Measurements from ENCODE around the gene DOCK1.

The DOCK1 gene

DNA sequence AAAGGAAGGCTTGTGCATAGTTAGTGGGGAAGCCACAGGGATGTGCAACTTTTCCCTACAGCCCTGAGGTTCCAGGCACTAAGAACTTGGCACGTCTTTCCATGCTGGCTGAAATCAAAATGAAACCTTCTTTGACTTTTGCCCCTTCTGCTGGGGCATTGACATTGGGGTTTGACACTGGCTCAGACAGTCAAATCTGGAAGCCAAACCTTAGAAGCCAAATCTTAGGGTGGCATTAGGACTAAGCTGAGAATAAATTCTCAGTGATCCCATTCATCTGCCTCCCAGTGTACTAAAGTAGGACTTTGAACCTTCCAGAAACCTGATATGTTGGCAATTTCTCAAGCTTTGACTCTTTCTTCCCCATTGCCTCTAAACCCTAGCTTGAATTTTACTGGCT lies 322.4 kb downstream of the DOCK1 start:
- H3K4me2 ChIP-seq (ENCODE audit: low read length) = no peak overlapping the region
- no peak overlapping the region for H3K27ac ChIP-seq (ENCODE audit: low read depth, low read length)
- H2BK12ac ChIP-seq (ENCODE audit: low read length) = no peak overlapping the region
- H3K23ac ChIP-seq (ENCODE audit: low read length) = no peak overlapping the region
- H3K18ac ChIP-seq (ENCODE audit: low read length) = no peak overlapping the region
- no peaks in the 10 kb centered on the region for H3K27me3 ChIP-seq (ENCODE audit: insufficient read depth, low read length)
- H3K36me3 ChIP-seq (ENCODE audit: control insufficient read depth in 1 of 2, insufficient read depth in 2 of 2, low read length in 2 of 2) = peaks cover 0 to 6% of the 10 kb centered on the region in 2 experiments
- no CpG with 5 or more reads among the region's 1 CpG for WGBS (ENCODE audit: extremely low coverage, insufficient coverage, insufficient read length)
- H3K4me1 ChIP-seq (ENCODE audit: control insufficient read depth in 1 of 2, insufficient read depth in 2 of 2, low read length in 2 of 2) = no peaks in the 10 kb centered on the region
- H3K79me2 ChIP-seq (ENCODE audit: control insufficient read depth, insufficient read depth, low read length, poor library complexity) = no peaks in the 10 kb centered on the region
- H4K8ac ChIP-seq (ENCODE audit: low read depth, low read length) = no peak overlapping the region
- H3K4ac ChIP-seq (ENCODE audit: low read depth, low read length) = no peak overlapping the region
- H4K91ac ChIP-seq (ENCODE audit: low read depth, low read length) = no peak overlapping the region
- no peak overlapping the region for H2BK5ac ChIP-seq (ENCODE audit: low read depth, low read length, poor library complexity)
- H2BK120ac ChIP-seq (ENCODE audit: insufficient read depth, low read length, poor library complexity) = no peak overlapping the region
- DNase-seq = no peak
- no peaks in the 10 kb centered on the region for H3K79me1 ChIP-seq (ENCODE audit: low read length)
- no peak overlapping the region for H3K9ac ChIP-seq (ENCODE audit: low read length)
- H3K9me3 ChIP-seq (ENCODE audit: insufficient read depth, low read depth, low read length) = no peaks in the 10 kb centered on the region
- no peak overlapping the region for H2AFZ ChIP-seq (ENCODE audit: insufficient read depth, low read length, poor library complexity)
- no peak overlapping the region for H4K12ac ChIP-seq (ENCODE audit: low read depth, low read length)
- H2AK5ac ChIP-seq (ENCODE audit: low read length) = no peak overlapping the region
- H3K4me3 ChIP-seq (ENCODE audit: low read depth, low read length) = no peak overlapping the region
- no peak overlapping the region for H3K14ac ChIP-seq (ENCODE audit: low read length)

DNA sequence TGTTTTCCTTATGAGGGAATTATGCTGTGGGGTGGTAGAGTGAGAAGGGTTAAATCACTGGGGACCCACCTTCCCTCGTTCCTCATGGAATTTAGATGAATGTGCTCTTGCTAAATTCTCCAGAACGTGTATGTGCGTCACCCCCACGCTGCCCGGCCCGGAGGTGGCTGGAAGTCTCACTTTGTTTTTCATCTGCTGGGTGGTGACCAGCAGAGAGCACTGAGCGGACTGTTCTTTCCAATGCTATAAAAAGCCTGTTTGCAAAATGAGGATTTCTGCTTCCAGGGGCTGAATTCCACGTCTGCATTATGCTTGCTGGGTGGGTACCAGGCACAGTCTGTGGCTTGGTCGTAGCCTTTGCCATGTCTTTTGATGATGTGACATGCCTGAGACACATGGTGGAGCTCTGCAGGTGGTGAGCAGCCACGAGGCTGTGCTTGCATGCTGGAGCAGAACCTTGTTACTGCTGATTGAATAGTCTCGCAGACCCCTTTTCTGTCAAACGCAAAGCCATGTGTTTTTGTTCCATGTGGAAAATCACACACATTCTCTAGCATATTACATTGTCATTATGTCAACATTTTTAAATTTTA lies 323.1 kb downstream of the DOCK1 start:
- Histone ChIP-seq H2BK12ac (ENCODE audit: low read length) (no peak overlapping the region), H3K9ac (ENCODE audit: low read length) (no peak overlapping the region), H3K23ac (ENCODE audit: low read length) (peak overlapping the region; percentile 64), H2AK5ac (ENCODE audit: low read length) (no peak overlapping the region), H4K91ac (ENCODE audit: low read depth, low read length) (no peak overlapping the region), H3K9me3 (ENCODE audit: insufficient read depth, low read depth, low read length) (no peaks in the 10 kb centered on the region), H2AFZ (ENCODE audit: insufficient read depth, low read length, poor library complexity) (no peak overlapping the region), H3K18ac (ENCODE audit: low read length) (no peak overlapping the region), H2BK120ac (ENCODE audit: insufficient read depth, low read length, poor library complexity) (no peak overlapping the region), H3K79me2 (ENCODE audit: control insufficient read depth, insufficient read depth, low read length, poor library complexity) (no peaks in the 10 kb centered on the region), H3K14ac (ENCODE audit: low read length) (no peak overlapping the region), H3K4me1 (ENCODE audit: control insufficient read depth in 1 of 2, insufficient read depth in 2 of 2, low read length in 2 of 2) (no peaks in the 10 kb centered on the region), H3K4ac (ENCODE audit: low read depth, low read length) (no peak overlapping the region), H4K12ac (ENCODE audit: low read depth, low read length) (no peak overlapping the region), H3K36me3 (ENCODE audit: control insufficient read depth in 1 of 2, insufficient read depth in 2 of 2, low read length in 2 of 2) (peaks cover 0 to 6% of the 10 kb centered on the region in 2 experiments), H3K27ac (ENCODE audit: low read depth, low read length) (no peak overlapping the region), H3K4me2 (ENCODE audit: low read length) (no peak overlapping the region), H3K79me1 (ENCODE audit: low read length) (no peaks in the 10 kb centered on the region), H4K8ac (ENCODE audit: low read depth, low read length) (no peak overlapping the region), H3K27me3 (ENCODE audit: insufficient read depth, low read length) (no peaks in the 10 kb centered on the region), H2BK5ac (ENCODE audit: low read depth, low read length, poor library complexity) (no peak overlapping the region), H3K4me3 (ENCODE audit: low read depth, low read length) (no peak overlapping the region)
- no peak for DNase-seq
- WGBS (ENCODE audit: extremely low coverage, insufficient coverage, insufficient read length) = no CpG with 5 or more reads among the region's 12 CpGs

DNA sequence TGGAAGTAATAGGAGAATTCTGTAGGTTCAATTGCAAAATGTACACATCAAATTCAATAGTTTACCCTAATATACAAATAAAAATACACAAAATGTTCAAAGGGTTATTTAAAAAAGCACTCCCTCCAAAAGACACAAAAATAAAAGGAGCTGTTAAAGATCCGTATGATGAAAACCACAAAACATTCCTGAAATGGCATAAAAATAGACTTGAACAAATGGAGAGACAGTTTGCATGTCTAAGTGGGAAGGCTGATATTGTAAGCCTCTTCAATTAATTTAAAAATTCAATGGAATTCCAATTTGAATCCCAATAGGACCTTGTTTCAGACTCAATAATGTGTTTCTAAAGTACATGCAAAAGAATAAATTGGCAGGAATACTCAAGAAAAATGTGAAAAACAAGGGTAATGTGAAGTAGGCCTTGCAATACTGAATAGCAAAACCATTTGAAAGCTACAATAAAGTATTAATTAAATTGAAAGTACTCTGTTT lies 329.1 kb downstream of the DOCK1 start:
- H3K18ac ChIP-seq (ENCODE audit: low read length) = no peak overlapping the region
- no peaks in the 10 kb centered on the region for H3K79me2 ChIP-seq (ENCODE audit: control insufficient read depth, insufficient read depth, low read length, poor library complexity)
- no peak overlapping the region for H3K4me3 ChIP-seq (ENCODE audit: low read depth, low read length)
- H3K23ac ChIP-seq (ENCODE audit: low read length) = no peak overlapping the region
- H3K4ac ChIP-seq (ENCODE audit: low read depth, low read length) = no peak overlapping the region
- no peaks in the 10 kb centered on the region for H3K4me1 ChIP-seq (ENCODE audit: control insufficient read depth in 1 of 2, insufficient read depth in 2 of 2, low read length in 2 of 2)
- no peak overlapping the region for H4K12ac ChIP-seq (ENCODE audit: low read depth, low read length)
- no peak overlapping the region for H2BK120ac ChIP-seq (ENCODE audit: insufficient read depth, low read length, poor library complexity)
- H3K14ac ChIP-seq (ENCODE audit: low read length) = no peak overlapping the region
- H2BK5ac ChIP-seq (ENCODE audit: low read depth, low read length, poor library complexity) = no peak overlapping the region
- no peak overlapping the region for H3K4me2 ChIP-seq (ENCODE audit: low read length)
- H3K9me3 ChIP-seq (ENCODE audit: insufficient read depth, low read depth, low read length) = no peaks in the 10 kb centered on the region
- H2AK5ac ChIP-seq (ENCODE audit: low read length) = no peak overlapping the region
- no peak overlapping the region for H2BK12ac ChIP-seq (ENCODE audit: low read length)
- no peak for DNase-seq
- no peak overlapping the region for H4K8ac ChIP-seq (ENCODE audit: low read depth, low read length)
- H3K9ac ChIP-seq (ENCODE audit: low read length) = no peak overlapping the region
- no peaks in the 10 kb centered on the region for H3K36me3 ChIP-seq (ENCODE audit: control insufficient read depth in 1 of 2, insufficient read depth in 2 of 2, low read length in 2 of 2)
- H3K27me3 ChIP-seq (ENCODE audit: insufficient read depth, low read length) = no peaks in the 10 kb centered on the region
- H3K27ac ChIP-seq (ENCODE audit: low read depth, low read length) = no peak overlapping the region
- H2AFZ ChIP-seq (ENCODE audit: insufficient read depth, low read length, poor library complexity) = no peak overlapping the region
- WGBS (ENCODE audit: extremely low coverage, insufficient coverage, insufficient read length) = no CpG with 5 or more reads among the region's 1 CpG
- no peak overlapping the region for H4K91ac ChIP-seq (ENCODE audit: low read depth, low read length)
- no peaks in the 10 kb centered on the region for H3K79me1 ChIP-seq (ENCODE audit: low read length)

DNA sequence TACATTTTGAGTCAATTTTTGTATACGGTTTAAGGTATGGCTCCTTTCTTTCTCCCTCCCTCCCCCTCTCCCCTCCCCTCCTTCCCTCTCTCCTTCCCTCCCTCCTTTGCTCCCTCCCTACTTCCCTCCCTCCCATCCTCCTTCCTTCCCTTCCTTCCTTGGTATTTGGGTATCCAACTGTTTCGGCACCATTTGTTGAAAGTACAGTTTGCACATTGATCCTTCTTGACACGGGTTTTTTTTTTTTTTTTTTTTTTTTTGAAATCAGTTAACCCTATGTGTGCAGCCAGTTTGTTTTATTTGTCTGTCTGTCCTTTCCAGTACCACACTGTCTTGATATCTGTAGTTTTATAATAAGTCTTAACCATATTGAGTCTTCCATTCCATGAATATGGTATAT lies 331.0 kb downstream of the DOCK1 start:
- Histone ChIP-seq H4K8ac (ENCODE audit: low read depth, low read length) (no peak overlapping the region), H3K4ac (ENCODE audit: low read depth, low read length) (no peak overlapping the region), H2BK12ac (ENCODE audit: low read length) (no peak overlapping the region), H3K9me3 (ENCODE audit: insufficient read depth, low read depth, low read length) (no peaks in the 10 kb centered on the region), H3K36me3 (ENCODE audit: control insufficient read depth in 1 of 2, insufficient read depth in 2 of 2, low read length in 2 of 2) (no peaks in the 10 kb centered on the region), H3K23ac (ENCODE audit: low read length) (no peak overlapping the region), H3K79me2 (ENCODE audit: control insufficient read depth, insufficient read depth, low read length, poor library complexity) (no peaks in the 10 kb centered on the region), H3K79me1 (ENCODE audit: low read length) (no peaks in the 10 kb centered on the region), H2BK5ac (ENCODE audit: low read depth, low read length, poor library complexity) (no peak overlapping the region), H4K12ac (ENCODE audit: low read depth, low read length) (no peak overlapping the region), H3K4me3 (ENCODE audit: low read depth, low read length) (no peak overlapping the region), H3K4me2 (ENCODE audit: low read length) (no peak overlapping the region), H4K91ac (ENCODE audit: low read depth, low read length) (no peak overlapping the region), H3K27me3 (ENCODE audit: insufficient read depth, low read length) (no peaks in the 10 kb centered on the region), H2AK5ac (ENCODE audit: low read length) (no peak overlapping the region), H3K14ac (ENCODE audit: low read length) (no peak overlapping the region), H3K18ac (ENCODE audit: low read length) (no peak overlapping the region), H3K27ac (ENCODE audit: low read depth, low read length) (no peak overlapping the region), H2BK120ac (ENCODE audit: insufficient read depth, low read length, poor library complexity) (no peak overlapping the region), H3K9ac (ENCODE audit: low read length) (no peak overlapping the region), H2AFZ (ENCODE audit: insufficient read depth, low read length, poor library complexity) (no peak overlapping the region), H3K4me1 (ENCODE audit: control insufficient read depth in 1 of 2, insufficient read depth in 2 of 2, low read length in 2 of 2) (no peaks in the 10 kb centered on the region)
- no peak for DNase-seq
- WGBS (ENCODE audit: extremely low coverage, insufficient coverage, insufficient read length) = no CpG with 5 or more reads among the region's 3 CpGs

Measured in trophoblast cell (in vitro differentiated cells and primary cell).